GM12865 (cell line): ENCODE data around the gene NAPA.

Source experiments
- DNase-seq: peaks from one replicate; pipeline ENCODE4 v3.0.0; 2010; ENCODE audit warnings: low read depth
- H3K4me3 ChIP-seq: 2 replicates; pipeline ENCODE4 v1.5.1; 2011; ENCODE audit warnings: mild to moderate bottlenecking, low read depth, low read length, control low read depth
- CTCF ChIP-seq: IDR thresholded peaks from 2 replicates; pipeline ENCODE4 v1.5.1; 2011; ENCODE audit warnings: low read length, control low read depth, low read depth, inconsistent platforms; ENCODE audit not compliant: insufficient read depth; ENCODE audit errors: missing control alignments

The NAPA gene

GRCh38 chr19:47497050-47497766 is 17.7 kb downstream of the NAPA start:
- no peak for DNase-seq
- H3K4me3 ChIP-seq: no peak overlapping the region
- TF ChIP-seq CTCF: no peak

- DNase-seq: no peak
- TF ChIP-seq CTCF: no peak
- no peak overlapping the region for H3K4me3 ChIP-seq
Measured at GRCh38 chr19:47495478-47496372, 19.1 kb downstream of the NAPA start.

GRCh38 chr19:47494729-47495128 is 20.1 kb downstream of the NAPA start:
- H3K4me3 ChIP-seq: no peak overlapping the region
- DNase-seq: no peak
- TF ChIP-seq CTCF: no peak

- no peak for DNase-seq
- no peak overlapping the region for H3K4me3 ChIP-seq
- TF ChIP-seq CTCF: no peak
Measured at GRCh38 chr19:47494211-47494547, 20.7 kb downstream of the NAPA start.

GRCh38 chr19:47493378-47494210 is 21.3 kb downstream of the NAPA start:
- no peak for TF ChIP-seq CTCF
- DNase-seq: no peak
- no peak overlapping the region for H3K4me3 ChIP-seq

- DNase-seq: no peak
- H3K4me3 ChIP-seq: no peak overlapping the region
- TF ChIP-seq CTCF: no peak
Measured at GRCh38 chr19:47492571-47493377, 22.1 kb downstream of the NAPA start.
